Jurkat, Clone E6-1 (cell line): Measurements from ENCODE around the gene SAC3D1.
A peak's percentile ranks its signal among the peaks of the same experiment; 100 is the strongest.

Experiments
- DNase-seq: peaks from one replicate; pipeline ENCODE4 v3.0.0-alpha.2; 2011; ENCODE audit warnings: low read depth, low spot score
- H3K4me3 ChIP-seq: 2 replicates; pipeline ENCODE4 v1.5.1; 2011; ENCODE audit warnings: mild to moderate bottlenecking, low read length, control low read depth, moderate library complexity

Gene SAC3D1

GRCh38 chr11:65083834-65084597 is 43.0 kb downstream of the SAC3D1 start, which contains the start of the genes CDCA5 and ZFPL1:
Gene CDCA5, minus strand, starts transcription at chr11:65084040. Its CDS starts 62 bp downstream, at chr11:65083978.
Gene ZFPL1, plus strand, starts transcription at chr11:65084222. Its CDS starts 477 bp downstream, at chr11:65084699.
- H3K4me3 ChIP-seq = peak within 1 kb of the TSS; percentile 99
- DNase-seq = peak; percentile 94

DNA sequence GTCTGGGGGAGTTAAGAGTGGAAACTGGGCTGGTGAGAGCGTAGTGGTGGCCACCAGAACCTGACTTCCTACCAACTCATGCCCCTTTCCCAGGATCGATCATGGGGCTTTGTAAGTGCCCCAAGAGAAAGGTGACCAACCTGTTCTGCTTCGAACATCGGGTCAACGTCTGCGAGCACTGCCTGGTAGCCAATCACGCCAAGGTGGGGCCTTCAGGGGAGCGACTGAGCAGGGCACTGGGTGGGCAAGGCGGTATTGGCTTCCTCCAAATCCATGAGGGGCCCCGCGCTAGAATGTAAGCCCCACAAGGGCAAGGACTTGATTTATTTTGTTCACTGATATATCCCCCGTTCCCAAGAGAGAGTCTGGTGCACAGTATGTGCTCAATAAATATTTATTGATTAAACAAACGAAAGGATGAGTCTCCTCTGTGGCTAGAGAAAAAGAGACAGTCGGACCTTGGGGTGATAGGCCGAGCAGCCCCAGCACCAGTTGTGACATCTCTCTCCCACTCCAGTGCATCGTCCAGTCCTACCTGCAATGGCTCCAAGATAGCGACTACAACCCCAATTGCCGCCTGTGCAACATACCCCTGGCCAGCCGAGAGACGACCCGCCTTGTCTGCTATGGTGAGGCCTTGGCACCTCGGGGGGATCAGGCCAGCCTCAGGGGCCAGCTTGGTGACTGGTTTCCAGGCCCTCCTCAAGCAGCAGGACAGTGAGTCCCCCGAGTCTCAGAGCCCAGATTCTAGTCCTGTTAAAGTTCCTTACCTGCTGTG is 43.8 kb downstream of the SAC3D1 start:
- DNase-seq = no peak
- H3K4me3 ChIP-seq = peak overlapping the region; percentile 99

DNA sequence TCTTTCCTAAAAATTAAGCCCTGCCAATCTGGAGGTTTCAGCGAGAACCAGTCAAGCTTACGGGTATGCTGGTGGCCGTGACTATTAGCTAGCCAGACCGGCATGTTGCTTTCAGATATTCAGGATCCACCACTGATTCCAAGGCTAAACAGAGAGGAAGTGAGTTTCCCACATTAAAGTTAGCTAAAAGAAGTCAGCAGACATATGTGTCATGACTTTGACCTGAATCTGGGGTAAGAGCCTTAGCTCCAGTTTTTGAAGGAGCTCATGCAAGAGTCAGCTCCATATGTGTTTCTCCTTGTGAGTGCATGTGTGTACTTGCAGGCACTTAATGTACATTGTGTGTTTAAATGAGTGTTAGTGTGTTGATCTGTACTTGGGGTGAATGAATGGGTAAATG is 44.4 kb downstream of the SAC3D1 start:
- no peak overlapping the region for H3K4me3 ChIP-seq
- DNase-seq = no peak

- H3K4me3 ChIP-seq = no peak overlapping the region
- DNase-seq = no peak
These were observed 45.8 kb downstream of the SAC3D1 start for GRCh38 chr11:65086809-65087208.

GRCh38 chr11:65087216-65087615 is 46.2 kb downstream of the SAC3D1 start:
- H3K4me3 ChIP-seq = no peak overlapping the region
- DNase-seq = no peak

- DNase-seq = no peak
- no peak overlapping the region for H3K4me3 ChIP-seq
These were observed 46.8 kb downstream of the SAC3D1 start for GRCh38 chr11:65087827-65088226.

DNA sequence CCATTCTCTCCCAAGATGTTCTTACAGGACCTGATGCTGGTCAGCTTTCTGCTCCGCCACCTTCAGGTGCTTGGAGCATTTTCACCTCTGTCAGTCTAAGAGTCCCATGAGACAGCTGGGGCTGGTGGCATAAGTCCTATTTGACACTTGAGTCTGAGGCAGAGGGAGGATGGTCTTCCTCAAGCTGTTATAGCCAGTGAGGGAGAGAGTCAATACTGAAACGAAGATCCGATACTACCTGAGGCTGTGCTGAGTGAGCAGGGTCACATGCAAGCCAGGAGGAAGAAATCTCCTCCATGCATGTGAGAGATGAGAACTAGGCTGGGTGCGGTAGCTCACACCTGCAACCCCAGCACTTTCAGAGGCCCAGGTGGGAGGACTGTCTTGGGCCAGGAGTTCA is 48.6 kb downstream of the SAC3D1 start:
- no peak for DNase-seq

DNA sequence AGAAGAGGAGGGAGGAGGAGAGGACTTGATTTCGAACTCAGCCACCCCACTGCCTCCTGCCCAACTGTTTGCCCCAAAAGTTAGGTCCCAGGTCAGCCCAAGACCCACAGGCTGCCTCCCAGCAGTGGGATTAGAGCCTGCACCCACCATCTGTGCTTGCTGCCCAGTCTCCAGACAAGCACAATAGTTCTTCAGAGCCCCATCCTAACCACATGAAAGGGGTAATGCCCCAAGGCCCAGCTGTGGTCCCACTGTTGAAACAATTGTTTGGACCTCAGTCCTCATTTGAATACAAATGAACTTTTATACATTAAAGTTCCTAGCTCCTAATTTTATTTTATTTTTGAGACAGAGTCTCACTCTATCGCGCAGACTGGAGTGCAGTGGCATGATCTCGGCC is 49.6 kb downstream of the SAC3D1 start:
- no peak overlapping the region for H3K4me3 ChIP-seq
- DNase-seq = no peak

More for the DNA sequence above, 48.6 kb downstream of the SAC3D1 start:
- H3K4me3 ChIP-seq = no peak overlapping the region
